Activated T-cell treated with anti-CD3 and anti-CD28 coated beads, Interleukin-2, amount 50 U/mL, for 4 hours (primary cell): ENCODE data around the gene FAM163B. TPM values are rescaled to one million over a fixed set of nuclear protein-coding genes. Genes with fewer than 3 reads are reported as not detected.
"Not testable (repeated sequence)": the region's sequence is repeated elsewhere in the genome, so short reads cannot be mapped to it uniquely, and the experiment has no call there.

Source experiments
- ATAC-seq, 2 donors: fragments of 200-7000 bp; cut with Tn5 transposase; one replicate each; pipeline ENCODE4 v1.10.0; 2021
- DNase-seq: peaks from one replicate; pipeline ENCODE4 v3.0.0-alpha.2; 2020
- H3K27me3 Mint-ChIP-seq: one replicate; pipeline ENCODE4 v1.8.0; 2021; ENCODE audit warnings: low read depth, mixed read lengths
- H3K36me3 Mint-ChIP-seq: one replicate; pipeline ENCODE4 v1.8.0; 2022; ENCODE audit warnings: mixed read lengths; ENCODE audit not compliant: insufficient read depth
- H3K4me1 Mint-ChIP-seq: one replicate; pipeline ENCODE4 v1.8.0; 2021; ENCODE audit warnings: low read depth, mixed read lengths
- H3K4me3 Mint-ChIP-seq: one replicate; pipeline ENCODE4 v1.8.0; 2021; ENCODE audit warnings: mild to moderate bottlenecking, moderate library complexity, mixed read lengths
- H3K9me3 Mint-ChIP-seq: one replicate; pipeline ENCODE4 v1.8.0; 2021; ENCODE audit warnings: mixed read lengths
- total RNA-seq, 3 donors: library from RNA; stranded (reverse); gene quantifications; one replicate each; pipeline ENCODE4 v1.2.1, GENCODE V29; 2021

The FAM163B gene
- total RNA-seq, 3 donors from 2014 or later: not detected

- no peaks in the 10 kb centered on the region for H3K9me3 Mint-ChIP-seq
Observed at GRCh38 chr9:133571391-133571890, 37.7 kb downstream of the FAM163B start.

GRCh38 chr9:133570691-133571080, 38.5 kb downstream of the FAM163B start:
- H3K9me3 Mint-ChIP-seq: no peaks in the 10 kb centered on the region
- H3K27me3 Mint-ChIP-seq: peaks cover 10% of the 10 kb centered on the region
- DNase-seq (no peak), ATAC-seq (no peak)
- no peaks in the 10 kb centered on the region for H3K4me1 Mint-ChIP-seq
- no peak overlapping the region for H3K4me3 Mint-ChIP-seq
- H3K36me3 Mint-ChIP-seq: no peaks in the 10 kb centered on the region

More at GRCh38 chr9:133571391-133571890, 37.7 kb downstream of the FAM163B start:
- Mint-ChIP-seq H3K4me1 (no peaks in the 10 kb centered on the region), H3K36me3 (no peaks in the 10 kb centered on the region), H3K4me3 (no peak overlapping the region), H3K27me3 (peaks cover 17% of the 10 kb centered on the region)
- ATAC-seq: no peak
- DNase-seq: no peak

DNA sequence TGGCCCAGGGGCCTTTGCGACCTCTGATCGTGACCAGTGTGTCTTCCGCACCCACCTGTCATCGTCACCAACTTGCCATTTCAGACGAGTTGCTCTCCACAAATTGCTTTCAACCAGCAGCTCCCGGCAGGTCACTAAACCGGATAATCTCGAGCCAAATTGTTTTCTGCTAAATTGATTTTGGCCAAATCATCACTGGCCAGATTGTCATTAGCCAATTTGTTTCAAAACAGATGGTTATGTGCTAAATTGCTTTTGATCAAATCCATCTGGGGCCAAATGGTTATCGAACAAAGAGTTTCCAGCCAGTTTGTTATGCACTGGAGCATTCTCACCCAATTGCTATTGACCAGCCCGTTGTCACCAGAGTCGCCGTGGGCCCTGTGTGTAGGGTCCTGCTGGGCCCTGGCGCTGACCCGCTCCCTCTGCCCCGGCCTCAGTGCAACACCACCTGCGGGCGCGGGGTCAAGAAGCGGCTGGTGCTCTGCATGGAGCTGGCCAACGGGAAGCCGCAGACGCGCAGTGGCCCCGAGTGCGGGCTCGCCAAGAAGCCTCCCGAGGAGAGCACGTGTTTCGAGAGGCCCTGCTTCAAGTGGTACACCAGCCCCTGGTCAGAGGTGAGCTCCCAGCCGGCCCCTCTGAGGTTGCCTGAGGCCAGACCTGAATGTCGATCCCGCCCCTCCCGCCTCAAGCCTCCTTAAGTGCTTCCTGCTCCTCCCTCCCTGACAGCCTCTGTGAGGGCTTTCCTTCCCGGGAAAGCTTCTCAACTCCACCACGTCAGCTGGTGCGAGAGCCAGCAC, 39.1 kb downstream of the FAM163B start:
- Mint-ChIP-seq H3K36me3 (no peaks in the 10 kb centered on the region), H3K4me1 (no peaks in the 10 kb centered on the region), H3K9me3 (no peaks in the 10 kb centered on the region), H3K4me3 (no peak overlapping the region), H3K27me3 (peaks cover 5% of the 10 kb centered on the region)
- no peak for DNase-seq
- no peak for ATAC-seq

DNA sequence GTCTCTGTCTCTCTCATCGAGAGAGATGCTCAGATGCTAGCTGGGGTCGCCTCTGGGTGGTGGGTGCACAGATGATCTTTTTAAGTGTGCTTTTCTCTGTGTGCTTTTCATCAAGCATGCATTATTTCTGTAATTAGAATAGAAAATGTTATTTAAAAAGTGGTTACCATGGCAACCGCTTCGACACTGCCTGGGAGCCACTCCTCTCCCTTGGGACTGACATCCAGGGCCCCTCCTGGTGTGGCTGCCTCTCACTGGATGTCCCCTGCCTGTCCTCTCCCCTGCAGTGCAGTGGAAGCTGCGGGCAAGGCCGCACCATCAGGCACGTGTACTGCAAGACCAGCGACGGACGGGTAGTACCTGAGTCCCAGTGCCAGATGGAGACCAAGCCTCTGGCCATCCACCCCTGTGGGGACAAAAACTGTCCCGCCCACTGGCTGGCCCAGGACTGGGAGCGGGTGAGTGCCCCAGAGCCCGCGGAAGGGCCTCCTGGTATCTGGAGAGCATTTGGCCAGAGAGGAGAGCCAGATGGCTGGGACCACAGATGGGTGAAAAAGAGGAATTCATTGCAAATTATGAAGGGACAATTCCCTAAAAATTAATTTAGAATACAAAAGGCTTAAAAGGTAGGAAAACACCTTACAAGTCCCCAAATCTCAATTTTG, 39.9 kb downstream of the FAM163B start:
- Mint-ChIP-seq H3K9me3 (no peaks in the 10 kb centered on the region), H3K4me1 (no peaks in the 10 kb centered on the region), H3K36me3 (no peaks in the 10 kb centered on the region), H3K4me3 (no peak overlapping the region), H3K27me3 (peaks cover 4% of the 10 kb centered on the region)
- ATAC-seq (no peak), DNase-seq (no peak)

DNA sequence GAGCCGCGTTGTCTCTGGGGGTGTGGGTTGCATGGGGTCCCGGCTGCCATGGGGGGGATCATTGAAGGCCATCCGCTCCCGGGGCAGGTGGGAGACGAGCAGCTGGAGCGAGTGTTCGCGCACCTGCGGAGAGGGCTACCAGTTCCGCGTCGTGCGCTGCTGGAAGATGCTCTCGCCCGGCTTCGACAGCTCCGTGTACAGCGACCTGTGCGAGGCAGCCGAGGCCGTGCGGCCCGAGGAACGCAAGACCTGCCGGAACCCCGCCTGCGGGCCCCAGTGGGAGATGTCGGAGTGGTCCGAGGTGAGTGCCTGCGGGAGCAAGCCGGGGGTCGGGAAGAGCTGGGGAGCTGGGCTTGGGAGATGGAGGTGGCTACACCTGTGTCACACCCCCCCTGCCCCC, 41.0 kb downstream of the FAM163B start:
- H3K4me1 Mint-ChIP-seq: peaks cover 4% of the 10 kb centered on the region
- no peak for ATAC-seq
- H3K4me3 Mint-ChIP-seq: no peak overlapping the region
- no peak for DNase-seq
- H3K9me3 Mint-ChIP-seq: no peaks in the 10 kb centered on the region
- no peaks in the 10 kb centered on the region for H3K36me3 Mint-ChIP-seq
- H3K27me3 Mint-ChIP-seq: peaks cover 1% of the 10 kb centered on the region

GRCh38 chr9:133566817-133567216, 42.4 kb downstream of the FAM163B start:
- ATAC-seq (no peak), DNase-seq (no peak)
- no peak overlapping the region for H3K4me3 Mint-ChIP-seq
- no peaks in the 10 kb centered on the region for H3K9me3 Mint-ChIP-seq
- no peaks in the 10 kb centered on the region for H3K27me3 Mint-ChIP-seq
- no peaks in the 10 kb centered on the region for H3K36me3 Mint-ChIP-seq
- H3K4me1 Mint-ChIP-seq: peaks cover 7% of the 10 kb centered on the region

GRCh38 chr9:133566382-133566781, 42.8 kb downstream of the FAM163B start:
- Mint-ChIP-seq H3K4me3 (no peak overlapping the region), H3K27me3 (no peaks in the 10 kb centered on the region), H3K9me3 (no peaks in the 10 kb centered on the region), H3K36me3 (no peaks in the 10 kb centered on the region), H3K4me1 (peaks cover 8% of the 10 kb centered on the region)
- no peak for DNase-seq
- no peak for ATAC-seq

DNA sequence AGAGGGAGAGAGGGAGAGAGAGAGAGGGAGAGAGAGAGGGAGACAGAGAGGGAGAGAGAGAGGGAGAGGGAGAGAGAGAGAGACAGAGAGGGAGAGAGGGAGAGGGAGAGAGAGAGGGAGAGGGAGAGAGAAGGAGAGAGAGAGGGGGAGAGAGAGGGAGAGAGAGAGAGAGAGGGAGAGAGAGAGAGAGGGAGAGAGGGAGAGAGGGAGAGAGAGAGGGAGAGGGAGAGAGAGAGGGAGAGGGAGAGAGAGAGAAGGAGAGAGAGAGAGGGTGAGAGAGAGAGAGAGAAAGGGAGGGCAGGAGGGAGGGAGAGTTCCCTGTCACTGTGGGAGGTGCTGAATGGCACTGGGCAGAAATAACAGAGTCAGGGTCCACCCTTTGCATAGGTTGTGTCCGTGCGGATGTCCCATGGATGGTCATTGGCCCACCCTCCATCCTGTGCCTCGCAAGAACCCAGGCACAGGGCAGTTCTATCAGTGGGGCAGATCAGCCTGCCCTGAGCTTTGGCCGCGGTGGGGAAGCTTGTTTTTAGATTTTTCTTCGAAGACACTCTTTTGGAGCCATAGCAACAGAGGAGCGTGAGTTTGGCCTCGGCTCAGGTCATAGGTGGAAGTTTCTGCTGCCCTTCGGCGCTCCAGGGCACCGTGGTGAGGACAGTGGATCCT, 44.6 kb downstream of the FAM163B start:
- ATAC-seq (no peak), DNase-seq (no peak)
- Mint-ChIP-seq H3K9me3 (no peaks in the 10 kb centered on the region), H3K4me3 (no peak overlapping the region), H3K36me3 (peaks cover 2% of the 10 kb centered on the region), H3K27me3 (peaks cover 4% of the 10 kb centered on the region), H3K4me1 (peaks cover 11% of the 10 kb centered on the region)

DNA sequence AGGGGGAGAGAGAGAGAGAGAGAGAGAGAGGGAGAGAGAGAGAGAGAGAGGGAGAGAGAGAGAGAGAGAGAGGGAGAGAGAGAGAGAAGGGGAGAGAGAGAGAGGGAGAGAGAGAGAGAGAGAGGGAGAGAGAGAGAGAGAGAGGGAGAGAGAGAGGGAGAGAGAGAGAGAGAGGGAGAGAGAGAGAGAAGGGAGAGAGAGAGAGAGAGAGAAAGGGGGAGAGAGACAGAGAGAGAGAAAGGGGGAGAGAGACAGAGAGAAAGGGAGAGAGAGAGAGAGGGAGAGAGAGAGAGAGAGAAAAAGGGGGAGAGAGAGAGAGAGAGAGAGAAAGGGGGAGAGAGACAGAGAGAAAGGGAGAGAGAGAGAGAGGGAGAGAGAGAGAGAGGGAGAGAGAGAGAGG, 45.4 kb downstream of the FAM163B start:
- ATAC-seq, DNase-seq, H3K27me3 Mint-ChIP-seq, H3K36me3 Mint-ChIP-seq, H3K4me3 Mint-ChIP-seq, H3K9me3 Mint-ChIP-seq: not testable (repeated sequence)
- peaks cover 13% of the 10 kb centered on the region for H3K4me1 Mint-ChIP-seq

DNA sequence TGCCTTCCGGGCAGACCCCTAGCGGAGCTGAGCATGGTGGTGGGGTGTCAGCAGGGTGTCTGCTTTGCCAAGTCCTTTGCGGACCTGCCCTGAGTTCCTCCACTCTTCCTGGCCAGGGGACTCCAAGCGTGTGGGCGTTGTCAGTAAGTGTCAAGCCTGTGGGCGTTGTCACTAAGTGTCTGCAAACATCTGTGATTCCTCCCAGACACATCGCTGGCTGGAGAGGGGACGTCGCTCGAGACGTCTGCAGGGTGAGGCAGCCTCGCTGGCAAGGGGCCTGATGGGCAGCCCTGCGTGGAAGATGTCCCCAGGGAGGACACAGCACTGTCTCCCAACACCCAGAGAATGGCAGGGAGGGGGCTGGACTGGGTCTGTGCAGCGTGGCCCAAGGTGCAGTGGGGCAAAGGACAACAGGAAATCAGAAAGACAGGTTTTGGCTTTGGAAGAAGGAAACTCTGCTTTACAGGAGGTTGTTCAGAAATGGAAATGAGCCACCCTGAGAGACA, 45.8 kb downstream of the FAM163B start:
- H3K4me3 Mint-ChIP-seq: no peak overlapping the region
- H3K27me3 Mint-ChIP-seq: peaks cover 10% of the 10 kb centered on the region
- no peak for DNase-seq
- no peak for ATAC-seq
- no peaks in the 10 kb centered on the region for H3K9me3 Mint-ChIP-seq
- H3K36me3 Mint-ChIP-seq: peaks cover 2% of the 10 kb centered on the region
- peaks cover 18% of the 10 kb centered on the region for H3K4me1 Mint-ChIP-seq

DNA sequence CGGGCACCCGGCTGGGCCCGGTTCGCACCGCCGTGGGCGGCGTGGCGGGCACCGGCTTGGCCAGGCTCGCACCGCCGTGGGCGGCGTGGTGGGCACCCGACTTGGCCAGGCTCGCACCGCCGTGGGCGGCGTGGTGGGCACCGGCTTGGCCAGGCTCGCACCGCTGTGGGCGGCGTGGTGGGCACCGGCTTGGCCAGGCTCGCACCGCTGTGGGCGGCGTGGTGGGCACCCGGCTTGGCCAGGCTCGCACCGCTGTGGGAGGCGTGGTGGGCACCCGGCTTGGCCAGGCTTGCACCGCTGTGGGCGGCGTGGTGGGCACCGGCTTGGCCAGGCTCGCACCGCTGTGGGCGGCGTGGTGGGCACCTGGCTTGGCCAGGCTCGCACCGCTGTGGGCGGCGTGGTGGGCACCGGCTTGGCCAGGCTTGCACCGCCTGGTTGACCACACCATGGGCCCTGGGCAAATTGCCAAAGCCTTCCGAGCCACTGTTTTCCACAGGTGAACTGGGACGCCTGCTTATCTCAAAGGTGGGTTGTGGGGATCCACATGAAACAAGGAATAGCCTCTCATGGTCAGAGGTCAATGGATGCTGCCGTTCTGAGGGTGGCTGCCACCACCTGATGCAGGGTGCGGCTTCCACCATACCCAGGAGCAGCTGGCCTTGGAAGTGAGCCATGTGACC, 46.4 kb downstream of the FAM163B start:
- no peak overlapping the region for H3K4me3 Mint-ChIP-seq
- no peaks in the 10 kb centered on the region for H3K9me3 Mint-ChIP-seq
- H3K4me1 Mint-ChIP-seq: peaks cover 22% of the 10 kb centered on the region
- no peak for ATAC-seq
- peaks cover 2% of the 10 kb centered on the region for H3K36me3 Mint-ChIP-seq
- DNase-seq: no peak
- H3K27me3 Mint-ChIP-seq: peaks cover 10% of the 10 kb centered on the region

DNA sequence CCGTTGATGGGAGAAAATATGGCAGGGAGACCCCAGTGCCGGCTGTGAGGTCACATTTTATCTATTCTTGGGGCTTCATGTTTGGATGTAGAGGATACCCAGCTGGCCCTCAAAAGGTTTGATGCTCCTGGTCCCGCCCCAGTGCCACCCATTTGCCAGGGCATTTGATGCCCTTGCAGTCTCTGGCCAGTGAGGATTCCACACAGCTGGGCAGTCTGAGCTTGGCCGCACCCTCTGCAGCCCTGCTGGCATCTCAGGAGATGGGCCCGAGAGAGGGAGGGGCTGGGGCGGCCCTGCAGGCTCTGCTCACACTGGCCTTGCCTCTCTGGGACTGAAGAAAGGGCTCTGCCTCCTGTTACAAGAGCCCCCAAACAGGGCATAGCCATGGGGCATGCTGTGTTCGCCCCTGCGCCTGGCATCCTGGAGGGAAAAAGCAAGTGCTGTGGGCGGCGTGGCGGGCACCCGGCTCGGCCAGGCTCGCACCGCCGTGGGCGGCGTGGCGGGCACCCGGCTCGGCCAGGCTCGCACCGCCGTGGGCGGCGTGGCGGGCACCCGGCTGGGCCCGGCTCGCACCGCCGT, 47.1 kb downstream of the FAM163B start:
- DNase-seq (no peak), ATAC-seq (no peak)
- Mint-ChIP-seq H3K27me3 (peaks cover 10% of the 10 kb centered on the region), H3K9me3 (no peaks in the 10 kb centered on the region), H3K4me3 (no peak overlapping the region), H3K4me1 (peaks cover 22% of the 10 kb centered on the region), H3K36me3 (peaks cover 2% of the 10 kb centered on the region)

DNA sequence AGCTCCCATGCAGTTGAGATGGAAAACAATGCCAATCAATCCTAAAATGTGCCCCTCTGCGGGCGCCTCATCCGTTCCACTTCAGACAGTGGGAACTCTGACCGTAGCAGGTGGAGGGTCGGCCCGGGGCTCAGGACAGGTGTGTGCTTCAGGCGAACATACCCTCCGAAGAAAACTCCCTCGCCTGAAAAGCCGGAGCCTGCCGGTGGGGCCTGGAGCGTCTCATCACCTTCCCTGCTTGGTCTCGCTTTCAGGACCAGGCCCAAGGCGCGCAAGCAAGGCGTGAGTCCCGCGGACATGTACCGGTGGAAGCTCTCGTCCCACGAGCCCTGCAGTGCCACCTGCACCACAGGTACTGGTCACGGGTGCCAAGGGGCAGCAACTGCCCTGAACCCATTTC, 48.2 kb downstream of the FAM163B start:
- H3K27me3 Mint-ChIP-seq: peaks cover 10% of the 10 kb centered on the region

GRCh38 chr9:133560311-133560710, 48.9 kb downstream of the FAM163B start:
- peaks cover 2% of the 10 kb centered on the region for H3K36me3 Mint-ChIP-seq

More for the DNA sequence above, 48.2 kb downstream of the FAM163B start:
- Mint-ChIP-seq H3K4me3 (no peak overlapping the region), H3K9me3 (no peaks in the 10 kb centered on the region), H3K4me1 (peaks cover 22% of the 10 kb centered on the region), H3K36me3 (peaks cover 2% of the 10 kb centered on the region)
- DNase-seq: no peak
- no peak for ATAC-seq

More at GRCh38 chr9:133560311-133560710, 48.9 kb downstream of the FAM163B start:
- DNase-seq (no peak), ATAC-seq (no peak)
- Mint-ChIP-seq H3K9me3 (no peaks in the 10 kb centered on the region), H3K4me3 (no peak overlapping the region), H3K27me3 (peaks cover 10% of the 10 kb centered on the region), H3K4me1 (peaks cover 22% of the 10 kb centered on the region)
